Chondrocyte (in vitro differentiated cells): ENCODE measurements around the gene REEP3. TPM values are rescaled to one million over a fixed set of nuclear protein-coding genes. Genes with fewer than 3 reads are reported as not detected.

Experiments used
- DNase-seq: peaks from one replicate; pipeline ENCODE4 v3.0.0; 2021; ENCODE audit warnings: mixed read lengths, low spot score
- H3K27ac Mint-ChIP-seq: one replicate; pipeline ENCODE4 v1.8.0; 2021; ENCODE audit warnings: mild to moderate bottlenecking, moderate library complexity, mixed read lengths; ENCODE audit not compliant: unreplicated experiment
- H3K27me3 Mint-ChIP-seq: 2 replicates; pipeline ENCODE4 v1.8.0; 2021; ENCODE audit warnings: low read depth, mixed read lengths
- H3K36me3 Mint-ChIP-seq: 2 replicates; pipeline ENCODE4 v1.8.0; 2021; ENCODE audit warnings: low read depth, mixed read lengths
- H3K4me1 Mint-ChIP-seq: 2 replicates; pipeline ENCODE4 v1.8.0; 2021; ENCODE audit warnings: low read depth, mild to moderate bottlenecking, mixed read lengths
- H3K4me3 Mint-ChIP-seq: one replicate; pipeline ENCODE4 v1.8.0; 2021; ENCODE audit warnings: mild to moderate bottlenecking, moderate library complexity, mixed read lengths; ENCODE audit not compliant: unreplicated experiment
- H3K9me3 Mint-ChIP-seq: 2 replicates; pipeline ENCODE4 v1.8.0; 2021; ENCODE audit warnings: low read depth, mixed read lengths
- CTCF ChIP-seq: fragments of 200-600 bp; sonication (generic); IDR thresholded peaks from 2 replicates; pipeline ENCODE4 v1.5.0; 2021; ENCODE audit warnings: antibody characterized with exemption, mild to moderate bottlenecking, moderate library complexity
- total RNA-seq: library from RNA; stranded (reverse); gene quantifications from 3 replicates; pipeline ENCODE4 v1.2.1, GENCODE V29; 2021

Gene REEP3
- total RNA-seq, 1 donor from 2014 or later, result 80.6 TPM

- no peak for TF ChIP-seq CTCF
- Mint-ChIP-seq H3K4me3 (peak overlapping the region; percentile 91), H3K27me3 (no peaks in the 10 kb centered on the region), H3K4me1 (peaks cover 40% of the 10 kb centered on the region), H3K9me3 (no peaks in the 10 kb centered on the region), H3K27ac (peak overlapping the region; percentile 89), H3K36me3 (peaks cover 2% of the 10 kb centered on the region)
- no peak for DNase-seq
These were observed 107.5 kb downstream of the REEP3 start for GRCh38 chr10:63628526-63629362.

GRCh38 chr10:63629363-63630084 is 108.3 kb downstream of the REEP3 start:
- peaks cover 41% of the 10 kb centered on the region for H3K4me1 Mint-ChIP-seq
- no peaks in the 10 kb centered on the region for H3K9me3 Mint-ChIP-seq
- peak; percentile 97 for TF ChIP-seq CTCF
- peak; percentile 98 for DNase-seq
- peak overlapping the region; percentile 89 for H3K27ac Mint-ChIP-seq
- H3K27me3 Mint-ChIP-seq, result no peaks in the 10 kb centered on the region
- peaks cover 2% of the 10 kb centered on the region for H3K36me3 Mint-ChIP-seq
- peak overlapping the region; percentile 91 for H3K4me3 Mint-ChIP-seq

DNA sequence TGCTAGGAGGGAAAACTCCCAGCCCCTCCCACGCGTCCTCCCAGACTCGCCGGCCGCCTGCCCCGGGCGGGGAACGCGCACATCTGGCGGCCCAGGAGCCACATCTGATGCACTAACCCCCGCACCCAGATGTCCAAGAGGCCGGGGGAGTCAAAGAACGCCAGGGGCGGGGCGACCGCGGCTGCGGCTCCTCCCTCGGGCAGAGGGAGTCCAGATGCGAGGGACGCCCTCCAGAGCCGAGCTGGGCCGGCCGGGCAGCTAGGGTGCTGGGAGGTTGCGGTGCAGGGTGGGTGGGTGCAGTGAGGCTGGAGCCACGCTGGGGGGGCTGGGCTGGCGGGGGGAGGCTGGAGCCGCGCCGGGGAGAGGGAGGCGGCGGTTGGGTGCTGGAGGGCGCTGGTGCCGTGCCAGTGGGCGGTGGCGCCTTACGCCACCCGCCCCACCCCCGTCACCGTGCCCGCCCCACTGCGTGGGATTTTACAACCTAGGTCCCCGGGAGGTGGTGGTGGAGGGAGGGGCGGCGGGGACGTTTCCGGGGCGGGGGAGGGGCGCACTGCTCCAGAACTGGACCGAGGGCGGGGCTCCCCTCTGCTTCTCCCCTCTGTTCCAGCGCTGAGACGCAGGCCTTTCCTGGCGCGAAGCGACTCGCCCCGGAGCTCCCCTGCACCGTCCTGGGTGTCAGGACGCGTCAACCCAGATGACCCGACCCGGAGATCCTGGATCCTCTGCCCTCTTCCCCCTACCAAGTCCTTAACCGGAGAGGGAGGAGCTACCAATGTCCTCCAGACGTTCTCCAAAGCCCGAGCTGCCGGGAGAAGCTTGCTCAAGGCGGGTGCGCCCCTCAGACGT is 109.1 kb downstream of the REEP3 start:
- Mint-ChIP-seq H3K27ac (peak overlapping the region; percentile 99), H3K4me3 (peak overlapping the region; percentile 91), H3K36me3 (no peaks in the 10 kb centered on the region), H3K9me3 (no peaks in the 10 kb centered on the region), H3K27me3 (no peaks in the 10 kb centered on the region), H3K4me1 (peaks cover 41% of the 10 kb centered on the region)
- peak; percentile 96 for DNase-seq
- TF ChIP-seq CTCF, result no peak

- no peak for DNase-seq
- no peaks in the 10 kb centered on the region for H3K36me3 Mint-ChIP-seq
- peak overlapping the region; percentile 99 for H3K27ac Mint-ChIP-seq
- H3K27me3 Mint-ChIP-seq, result no peaks in the 10 kb centered on the region
- no peaks in the 10 kb centered on the region for H3K9me3 Mint-ChIP-seq
- no peak for TF ChIP-seq CTCF
- peaks cover 39% of the 10 kb centered on the region for H3K4me1 Mint-ChIP-seq
- H3K4me3 Mint-ChIP-seq, result peak overlapping the region; percentile 91
These were observed 109.9 kb downstream of the REEP3 start for GRCh38 chr10:63630931-63631680.
